Activated CD4-positive, alpha-beta memory T cell treated with anti-CD3 and anti-CD28 coated beads for 36 hours (primary cell): ENCODE measurements around the gene KIF20B. TPM values are rescaled to one million over a fixed set of nuclear protein-coding genes. Genes with fewer than 3 reads are reported as not detected.
A peak's percentile ranks its signal among the peaks of the same experiment; 100 is the strongest.

Experiments used
- CTCF ChIA-PET: fragments of 350-600 bp; sonication (Branson Sonifier 250); formaldehyde crosslinking; loops from one replicate; lab custom pipeline; 2021; ENCODE audit warnings: antibody characterized with exemption, inconsistent platforms; lab: Charles Lee
- POLR2A ChIA-PET: fragments of 350-600 bp; sonication (Branson Sonifier 250); formaldehyde crosslinking; loops from one replicate; lab custom pipeline; 2021; ENCODE audit warnings: antibody characterized with exemption; lab: Charles Lee
- DNase-seq: peaks from one replicate; pipeline ENCODE4 v3.0.0-alpha.2; 2020
- H3K27ac Mint-ChIP-seq: one replicate; pipeline ENCODE4 v1.8.0; 2021; ENCODE audit warnings: mixed read lengths
- H3K27me3 Mint-ChIP-seq: one replicate; pipeline ENCODE4 v1.8.0; 2021; ENCODE audit warnings: mixed read lengths
- H3K36me3 Mint-ChIP-seq: one replicate; pipeline ENCODE4 v1.8.0; 2021; ENCODE audit warnings: mixed read lengths
- H3K4me1 Mint-ChIP-seq: one replicate; pipeline ENCODE4 v1.8.0; 2021; ENCODE audit warnings: low read depth, mixed read lengths
- H3K4me3 Mint-ChIP-seq: one replicate; pipeline ENCODE4 v1.8.0; 2021; ENCODE audit warnings: mild to moderate bottlenecking, mixed read lengths
- H3K9me3 Mint-ChIP-seq: one replicate; pipeline ENCODE4 v1.8.0; 2021; ENCODE audit warnings: mixed read lengths
- intact Hi-C: fragments of 100-400 bp; cut with micrococcal nuclease; formaldehyde crosslinking; loops from one replicate; pipeline ENCODE4 v1.15.1; 2023
- total RNA-seq, 2 experiments: library from RNA; stranded (reverse); gene quantifications; one replicate each; pipeline ENCODE4 v1.2.3, GENCODE V29; 2021

KIF20B gene
- total RNA-seq, 2 experiments from 2014 or later = 65.3 to 65.6 TPM

DNA sequence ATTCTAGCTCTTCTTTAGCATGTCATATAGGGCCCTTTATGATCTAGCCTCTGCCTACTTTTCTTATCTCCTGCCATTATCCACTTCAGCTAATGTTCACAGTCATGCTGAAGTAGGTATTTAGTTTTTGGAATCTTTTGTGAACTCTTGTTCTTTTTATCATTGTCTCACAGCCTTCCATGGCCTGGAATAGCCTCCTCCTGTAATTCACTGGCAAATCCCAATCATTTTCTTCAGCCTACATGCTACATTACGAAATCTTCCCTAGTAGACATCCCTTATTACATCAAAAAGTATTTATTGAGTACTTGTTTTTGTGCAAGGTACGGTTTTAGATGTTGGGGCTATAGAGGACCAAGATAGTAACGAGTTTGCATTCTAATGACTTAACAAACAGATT lies 3.4 kb upstream of the KIF20B start:
- Mint-ChIP-seq H3K4me3 (no peak overlapping the region), H3K27me3 (no peaks in the 10 kb centered on the region), H3K27ac (no peak overlapping the region), H3K36me3 (no peaks in the 10 kb centered on the region), H3K4me1 (peaks cover 17% of the 10 kb centered on the region), H3K9me3 (no peaks in the 10 kb centered on the region)
- CTCF ChIA-PET = no interaction called here
- intact Hi-C loops = no loop called here
- no peak for DNase-seq
- POLR2A ChIA-PET = no interaction called here

GRCh38 chr10:89699581-89700064 lies 1.8 kb upstream of the KIF20B start:
- POLR2A ChIA-PET = no interaction called here

GRCh38 chr10:89700923-89701241 lies 508 bp upstream of the KIF20B start:
- Mint-ChIP-seq H3K4me1 (peaks cover 29% of the 10 kb centered on the region), H3K27me3 (no peaks in the 10 kb centered on the region), H3K36me3 (peaks cover 7% of the 10 kb centered on the region), H3K4me3 (peak overlapping the region; percentile 88), H3K27ac (peak overlapping the region; percentile 95), H3K9me3 (no peaks in the 10 kb centered on the region)
- intact Hi-C loops = loop anchor here (1.0 to 10.0 kb wide), 8 partner anchors 56 to 1714 kb away; partner anchors contain the start of genes HECTD2, IFIT5, LIPA and PANK1
- ChIA-PET CTCF (interaction anchor here (0.6 to 1.8 kb wide), 6 partner anchors 9 to 282 kb away, joined by 3 to 9 read pairs (median 4); no protein-coding TSS in a partner anchor), POLR2A (interaction anchor here (0.8 to 1.5 kb wide), 7 partner anchors 10 to 287 kb away, joined by 3 to 16 read pairs (median 3); partner anchors contain the start of gene IFIT5)
- no peak for DNase-seq

More at GRCh38 chr10:89699581-89700064, 1.8 kb upstream of the KIF20B start:
- peaks cover 22% of the 10 kb centered on the region for H3K4me1 Mint-ChIP-seq
- no peaks in the 10 kb centered on the region for H3K27me3 Mint-ChIP-seq
- H3K9me3 Mint-ChIP-seq = no peaks in the 10 kb centered on the region
- CTCF ChIA-PET = no interaction called here
- intact Hi-C loops = loop anchor here (2.0 to 10.0 kb wide), 3 partner anchors 163 to 1715 kb away; partner anchors contain the start of genes HECTD2 and IFIT5
- DNase-seq = no peak
- no peak overlapping the region for H3K27ac Mint-ChIP-seq
- H3K4me3 Mint-ChIP-seq = peak overlapping the region; percentile 18
- peaks cover 4% of the 10 kb centered on the region for H3K36me3 Mint-ChIP-seq

GRCh38 chr10:89702121-89702480 lies 711 bp downstream of the KIF20B start:
- Mint-ChIP-seq H3K4me3 (peak overlapping the region; percentile 88), H3K27ac (peak overlapping the region; percentile 95), H3K36me3 (peaks cover 10% of the 10 kb centered on the region), H3K4me1 (peaks cover 39% of the 10 kb centered on the region), H3K9me3 (no peaks in the 10 kb centered on the region), H3K27me3 (no peaks in the 10 kb centered on the region)
- peak; percentile 53 for DNase-seq
- ChIA-PET CTCF (interaction anchor here (1.8 kb wide), 1 partner anchor 58 kb away, joined by 9 read pairs; no protein-coding TSS in a partner anchor), POLR2A (interaction anchor here (1.1 to 1.5 kb wide), 6 partner anchors 11 to 288 kb away, joined by 3 to 16 read pairs (median 3); partner anchors contain the start of gene IFIT5)
- intact Hi-C loops = loop anchor here (5.0 to 10.0 kb wide), 2 partner anchors 160 to 1713 kb away; partner anchors contain the start of gene HECTD2

GRCh38 chr10:89705466-89705865 lies 4.1 kb downstream of the KIF20B start:
- ChIA-PET CTCF (no interaction called here), POLR2A (no interaction called here)
- H3K27ac Mint-ChIP-seq = no peak overlapping the region
- peaks cover 37% of the 10 kb centered on the region for H3K4me1 Mint-ChIP-seq
- H3K9me3 Mint-ChIP-seq = no peaks in the 10 kb centered on the region
- H3K4me3 Mint-ChIP-seq = no peak overlapping the region
- DNase-seq = no peak
- no peaks in the 10 kb centered on the region for H3K27me3 Mint-ChIP-seq
- intact Hi-C loops = loop anchor here (10.0 kb wide), 1 partner anchor 1709 kb away; the partner anchor contains the start of gene HECTD2
- peaks cover 14% of the 10 kb centered on the region for H3K36me3 Mint-ChIP-seq

DNA sequence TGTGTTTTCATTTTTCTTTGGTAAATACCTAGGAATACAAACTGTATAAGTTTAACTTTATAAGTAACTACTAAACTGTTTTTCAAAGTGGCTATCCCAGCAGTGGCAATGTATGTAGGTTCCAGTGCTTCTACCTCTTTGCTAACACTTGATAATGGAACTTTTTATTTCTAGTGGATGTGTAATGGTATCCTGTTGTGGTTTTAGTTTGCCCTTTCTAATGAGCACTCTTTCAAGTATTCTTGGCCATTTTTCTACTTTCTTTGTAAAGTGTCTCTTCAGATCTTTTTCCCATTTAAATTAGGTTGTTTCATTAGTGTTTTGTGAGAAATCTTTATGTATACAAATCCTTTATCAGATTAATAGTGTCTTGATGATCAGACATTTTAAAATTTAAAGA lies 4.6 kb downstream of the KIF20B start:
- POLR2A ChIA-PET = no interaction called here
- no peak for DNase-seq
- Mint-ChIP-seq H3K4me1 (peaks cover 35% of the 10 kb centered on the region), H3K36me3 (peaks cover 17% of the 10 kb centered on the region), H3K27ac (no peak overlapping the region), H3K9me3 (no peaks in the 10 kb centered on the region), H3K27me3 (no peaks in the 10 kb centered on the region), H3K4me3 (no peak overlapping the region)
- CTCF ChIA-PET = no interaction called here
- intact Hi-C loops = loop anchor here (10.0 kb wide), 1 partner anchor 1709 kb away; the partner anchor contains the start of gene HECTD2

- intact Hi-C loops = loop anchor here (10.0 kb wide), 1 partner anchor 1707 kb away; the partner anchor contains the start of gene HECTD2
Measured at GRCh38 chr10:89707372-89707771, 6.0 kb downstream of the KIF20B start.

GRCh38 chr10:89710753-89711152 lies 9.4 kb downstream of the KIF20B start:
- ChIA-PET CTCF (no interaction called here), POLR2A (no interaction called here)
- no peak for DNase-seq
- Mint-ChIP-seq H3K9me3 (no peaks in the 10 kb centered on the region), H3K27me3 (no peaks in the 10 kb centered on the region), H3K4me1 (peaks cover 16% of the 10 kb centered on the region), H3K36me3 (peaks cover 25% of the 10 kb centered on the region), H3K27ac (no peak overlapping the region), H3K4me3 (no peak overlapping the region)
- intact Hi-C loops = no loop called here

More at GRCh38 chr10:89707372-89707771, 6.0 kb downstream of the KIF20B start:
- H3K36me3 Mint-ChIP-seq = peaks cover 23% of the 10 kb centered on the region
- H3K4me1 Mint-ChIP-seq = peaks cover 32% of the 10 kb centered on the region
- no peak overlapping the region for H3K4me3 Mint-ChIP-seq
- H3K27ac Mint-ChIP-seq = no peak overlapping the region
- H3K27me3 Mint-ChIP-seq = no peaks in the 10 kb centered on the region
- no peaks in the 10 kb centered on the region for H3K9me3 Mint-ChIP-seq
- DNase-seq = no peak
- ChIA-PET POLR2A (no interaction called here), CTCF (no interaction called here)

GRCh38 chr10:89734616-89735015 lies 33.2 kb downstream of the KIF20B start:
- CTCF ChIA-PET = no interaction called here
- no peak overlapping the region for H3K27ac Mint-ChIP-seq
- H3K27me3 Mint-ChIP-seq = no peaks in the 10 kb centered on the region
- H3K4me1 Mint-ChIP-seq = peaks cover 11% of the 10 kb centered on the region
- H3K4me3 Mint-ChIP-seq = no peak overlapping the region
- peaks cover 35% of the 10 kb centered on the region for H3K36me3 Mint-ChIP-seq
- H3K9me3 Mint-ChIP-seq = no peaks in the 10 kb centered on the region
- DNase-seq = no peak
- POLR2A ChIA-PET = no interaction called here
- intact Hi-C loops = no loop called here

GRCh38 chr10:89738551-89739209 lies 37.3 kb downstream of the KIF20B start:
- no peak for DNase-seq
- CTCF ChIA-PET = interaction anchor here (0.6 kb wide), 2 partner anchors 12 to 1050 kb away, joined by 3 read pairs; no protein-coding TSS in a partner anchor
- Mint-ChIP-seq H3K4me3 (no peak overlapping the region), H3K27me3 (no peaks in the 10 kb centered on the region), H3K27ac (peak overlapping the region; percentile 1), H3K4me1 (peaks cover 11% of the 10 kb centered on the region), H3K36me3 (peaks cover 31% of the 10 kb centered on the region), H3K9me3 (no peaks in the 10 kb centered on the region)
- POLR2A ChIA-PET = no interaction called here
- intact Hi-C loops = no loop called here

GRCh38 chr10:89741126-89741762 lies 39.9 kb downstream of the KIF20B start:
- Mint-ChIP-seq H3K4me1 (peaks cover 11% of the 10 kb centered on the region), H3K36me3 (peaks cover 39% of the 10 kb centered on the region), H3K9me3 (no peaks in the 10 kb centered on the region), H3K27me3 (no peaks in the 10 kb centered on the region), H3K4me3 (no peak overlapping the region), H3K27ac (no peak overlapping the region)
- ChIA-PET POLR2A (no interaction called here), CTCF (no interaction called here)
- no peak for DNase-seq
- intact Hi-C loops = no loop called here

DNA sequence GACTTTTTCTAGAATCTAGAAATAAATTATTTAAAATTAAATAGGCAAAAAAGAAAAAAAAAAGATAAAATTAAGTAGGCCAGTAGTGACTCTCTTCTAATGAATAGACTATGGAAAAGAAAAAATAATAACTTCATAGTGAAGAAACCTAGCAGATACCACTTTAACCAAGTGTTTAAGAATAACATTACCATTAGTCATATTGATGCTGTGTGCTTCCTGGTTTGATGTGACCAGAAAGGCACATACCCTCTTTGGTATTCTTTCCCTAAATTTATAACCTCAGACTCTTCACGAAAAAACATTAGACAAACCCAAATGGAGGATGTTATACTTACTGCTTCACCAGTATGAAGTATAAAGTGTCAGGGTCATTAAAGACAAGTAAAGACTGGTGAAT lies 42.6 kb downstream of the KIF20B start:
- intact Hi-C loops = no loop called here

More for the DNA sequence above, 42.6 kb downstream of the KIF20B start:
- ChIA-PET CTCF (no interaction called here), POLR2A (no interaction called here)
- Mint-ChIP-seq H3K4me1 (no peaks in the 10 kb centered on the region), H3K36me3 (peaks cover 33% of the 10 kb centered on the region), H3K4me3 (no peak overlapping the region), H3K27me3 (no peaks in the 10 kb centered on the region), H3K9me3 (no peaks in the 10 kb centered on the region), H3K27ac (no peak overlapping the region)
- DNase-seq = no peak
